Nephron (organoid): Measurements from ENCODE around the gene IQCK.

Experiments used
- H3K27ac Mint-ChIP-seq, 3 experiments: 2 replicates each; pipeline ENCODE4 v1.8.0; 2020; ENCODE audit warnings: mixed read lengths in 3 of 3, mild to moderate bottlenecking in 2 of 3, moderate library complexity in 1 of 3
- H3K27me3 Mint-ChIP-seq: 2 replicates; pipeline ENCODE4 v1.8.0; 2021; ENCODE audit warnings: low read depth, mild to moderate bottlenecking, moderate library complexity, mixed read lengths
- H3K36me3 Mint-ChIP-seq: 2 replicates; pipeline ENCODE4 v1.8.0; 2020; ENCODE audit warnings: low read depth, mixed read lengths
- H3K4me1 Mint-ChIP-seq: 2 replicates; pipeline ENCODE4 v1.8.0; 2020; ENCODE audit warnings: mixed read lengths
- H3K4me3 Mint-ChIP-seq, 3 experiments: 2 replicates each; pipeline ENCODE4 v1.8.0; 2020; ENCODE audit warnings: mild to moderate bottlenecking in 3 of 3, mixed read lengths in 3 of 3, moderate library complexity in 2 of 3
- H3K9me3 Mint-ChIP-seq: 2 replicates; pipeline ENCODE4 v1.8.0; 2020; ENCODE audit warnings: mixed read lengths
- TF ChIP-seq, protein P1 (sequence below), 3 experiments: fragments of 200-600 bp; sonication (generic); IDR thresholded peaks; one replicate each; pipeline ENCODE4 v1.5.0; 2021; ENCODE audit warnings: antibody characterized with exemption in 3 of 3; ENCODE audit not compliant: unreplicated experiment in 3 of 3

IQCK gene

GRCh38 chr16:19745286-19746010 is 27.4 kb downstream of the IQCK start:
- Mint-ChIP-seq H3K9me3 (no peaks in the 10 kb centered on the region), H3K36me3 (peaks cover under 1% of the 10 kb centered on the region), H3K4me1 (peaks cover 48% of the 10 kb centered on the region), H3K27ac (peak overlapping the region; percentile 6 to 60 (median 48)), H3K4me3 (no peak overlapping the region), H3K27me3 (peaks cover 3% of the 10 kb centered on the region)
- TF ChIP-seq, protein P1, sequence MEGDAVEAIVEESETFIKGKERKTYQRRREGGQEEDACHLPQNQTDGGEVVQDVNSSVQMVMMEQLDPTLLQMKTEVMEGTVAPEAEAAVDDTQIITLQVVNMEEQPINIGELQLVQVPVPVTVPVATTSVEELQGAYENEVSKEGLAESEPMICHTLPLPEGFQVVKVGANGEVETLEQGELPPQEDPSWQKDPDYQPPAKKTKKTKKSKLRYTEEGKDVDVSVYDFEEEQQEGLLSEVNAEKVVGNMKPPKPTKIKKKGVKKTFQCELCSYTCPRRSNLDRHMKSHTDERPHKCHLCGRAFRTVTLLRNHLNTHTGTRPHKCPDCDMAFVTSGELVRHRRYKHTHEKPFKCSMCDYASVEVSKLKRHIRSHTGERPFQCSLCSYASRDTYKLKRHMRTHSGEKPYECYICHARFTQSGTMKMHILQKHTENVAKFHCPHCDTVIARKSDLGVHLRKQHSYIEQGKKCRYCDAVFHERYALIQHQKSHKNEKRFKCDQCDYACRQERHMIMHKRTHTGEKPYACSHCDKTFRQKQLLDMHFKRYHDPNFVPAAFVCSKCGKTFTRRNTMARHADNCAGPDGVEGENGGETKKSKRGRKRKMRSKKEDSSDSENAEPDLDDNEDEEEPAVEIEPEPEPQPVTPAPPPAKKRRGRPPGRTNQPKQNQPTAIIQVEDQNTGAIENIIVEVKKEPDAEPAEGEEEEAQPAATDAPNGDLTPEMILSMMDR (IDR thresholded peaks at IDR 0.05; ENCODE audit: unreplicated experiment in 3 of 3) = no peak

GRCh38 chr16:19746561-19746960 is 28.5 kb downstream of the IQCK start:
- H3K9me3 Mint-ChIP-seq = no peaks in the 10 kb centered on the region
- H3K4me1 Mint-ChIP-seq = peaks cover 55% of the 10 kb centered on the region
- TF ChIP-seq, protein P1 (IDR thresholded peaks at IDR 0.05; ENCODE audit: unreplicated experiment in 3 of 3) = no peak
- no peaks in the 10 kb centered on the region for H3K36me3 Mint-ChIP-seq
- H3K27me3 Mint-ChIP-seq = no peaks in the 10 kb centered on the region
- no peak overlapping the region for H3K4me3 Mint-ChIP-seq
- peak overlapping the region; percentile 6 to 96 (median 26) for H3K27ac Mint-ChIP-seq

DNA sequence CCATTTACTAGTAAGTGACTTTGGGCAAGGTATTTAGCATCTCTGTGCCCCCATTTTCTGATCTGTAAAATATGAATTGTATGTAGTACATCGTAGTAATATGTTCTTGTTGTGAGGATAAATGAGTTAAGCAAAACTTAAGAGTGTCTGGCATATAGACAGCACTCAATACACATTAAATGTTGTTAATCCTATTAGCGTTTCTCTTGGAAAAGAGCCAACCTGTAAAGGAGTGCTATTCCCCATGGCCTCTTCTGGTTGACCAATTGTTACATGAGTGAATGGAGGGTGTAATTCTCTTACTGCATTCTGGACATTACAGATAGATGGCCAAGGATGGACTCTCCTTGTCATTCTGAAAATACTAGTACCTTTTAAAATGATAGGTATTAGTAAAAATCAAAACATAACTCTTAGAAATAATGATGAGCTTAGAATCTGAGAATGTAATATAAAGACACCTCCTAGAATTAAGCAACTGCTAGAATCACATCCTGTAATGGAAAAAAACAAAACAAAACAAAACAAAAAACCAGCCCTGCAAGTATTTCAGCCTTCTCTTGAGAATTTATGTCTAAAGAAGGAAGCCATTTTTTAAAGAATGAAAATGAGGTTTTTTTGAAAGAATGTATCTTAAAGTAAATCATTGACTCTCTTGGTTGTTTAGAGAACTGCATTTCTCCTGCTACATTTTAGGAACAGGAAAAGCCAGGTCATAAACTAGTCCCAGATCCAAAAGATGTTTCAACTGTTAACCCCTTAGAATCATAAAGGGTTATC is 30.5 kb downstream of the IQCK start:
- Mint-ChIP-seq H3K27ac (peak overlapping the region; percentile 89 to 96 (median 90)), H3K27me3 (no peaks in the 10 kb centered on the region), H3K4me3 (peak overlapping the region; percentile 13 to 52 (median 14)), H3K9me3 (no peaks in the 10 kb centered on the region), H3K36me3 (no peaks in the 10 kb centered on the region), H3K4me1 (peaks cover 65% of the 10 kb centered on the region)
- TF ChIP-seq, protein P1 (IDR thresholded peaks at IDR 0.05; ENCODE audit: unreplicated experiment in 3 of 3) = no peak

DNA sequence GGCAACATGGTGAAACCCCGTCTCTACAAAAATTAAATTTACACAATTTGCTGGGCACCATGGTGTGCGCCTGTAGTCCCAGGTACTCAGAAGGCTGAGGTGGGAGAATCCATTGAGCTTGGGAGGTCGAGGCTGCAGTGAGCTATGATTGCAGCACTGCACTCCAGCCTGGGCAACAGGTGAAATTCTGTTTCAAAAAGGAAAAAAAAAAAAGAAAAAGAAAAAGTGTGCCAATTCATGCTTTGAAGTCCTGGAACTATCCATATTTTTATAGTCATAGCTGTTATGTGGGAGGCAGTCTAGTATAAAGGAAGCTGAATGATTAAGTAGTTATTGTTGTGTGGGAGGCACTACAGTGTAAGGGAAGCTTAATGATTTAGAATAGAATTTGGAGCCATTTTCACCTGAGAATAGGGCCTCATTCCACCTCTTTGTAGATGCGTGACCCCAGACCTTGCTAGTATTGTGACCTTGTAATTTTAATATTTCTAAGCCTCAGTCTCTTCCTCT is 31.6 kb downstream of the IQCK start:
- TF ChIP-seq, protein P1 (IDR thresholded peaks at IDR 0.05; ENCODE audit: unreplicated experiment in 3 of 3) = no peak

GRCh38 chr16:19751478-19752385 is 33.7 kb downstream of the IQCK start:
- Mint-ChIP-seq H3K4me1 (peaks cover 68% of the 10 kb centered on the region), H3K27ac (peak overlapping the region; percentile 92 to 93 (median 93)), H3K9me3 (no peaks in the 10 kb centered on the region), H3K4me3 (peak overlapping the region in 1 of 3 experiments; percentile 42), H3K27me3 (peaks cover 9% of the 10 kb centered on the region), H3K36me3 (no peaks in the 10 kb centered on the region)
- TF ChIP-seq, protein P1 (IDR thresholded peaks at IDR 0.05; ENCODE audit: unreplicated experiment in 3 of 3) = no peak

More for the DNA sequence above, 31.6 kb downstream of the IQCK start:
- Mint-ChIP-seq H3K4me3 (peak overlapping the region in 2 of 3 experiments; percentile 26 to 34), H3K4me1 (peaks cover 74% of the 10 kb centered on the region), H3K27ac (peak overlapping the region; percentile 89 to 96 (median 90)), H3K27me3 (no peaks in the 10 kb centered on the region), H3K36me3 (no peaks in the 10 kb centered on the region), H3K9me3 (no peaks in the 10 kb centered on the region)
